Activated CD4-positive, alpha-beta memory T cell treated with anti-CD3 and anti-CD28 coated beads for 36 hours (primary cell): Measurements from ENCODE around the gene BLM. TPM values are rescaled to one million over a fixed set of nuclear protein-coding genes. Genes with fewer than 3 reads are reported as not detected.
"Not testable (repeated sequence)": the region's sequence is repeated elsewhere in the genome, so short reads cannot be mapped to it uniquely, and the experiment has no call there.

Experiments used
- CTCF ChIA-PET: fragments of 350-600 bp; sonication (Branson Sonifier 250); formaldehyde crosslinking; loops from one replicate; lab custom pipeline; 2021; ENCODE audit warnings: antibody characterized with exemption, inconsistent platforms; lab: Charles Lee
- POLR2A ChIA-PET: fragments of 350-600 bp; sonication (Branson Sonifier 250); formaldehyde crosslinking; loops from one replicate; lab custom pipeline; 2021; ENCODE audit warnings: antibody characterized with exemption; lab: Charles Lee
- DNase-seq: peaks from one replicate; pipeline ENCODE4 v3.0.0-alpha.2; 2020
- H3K27ac Mint-ChIP-seq: one replicate; pipeline ENCODE4 v1.8.0; 2021; ENCODE audit warnings: mixed read lengths
- H3K27me3 Mint-ChIP-seq: one replicate; pipeline ENCODE4 v1.8.0; 2021; ENCODE audit warnings: mixed read lengths
- H3K36me3 Mint-ChIP-seq: one replicate; pipeline ENCODE4 v1.8.0; 2021; ENCODE audit warnings: mixed read lengths
- H3K4me1 Mint-ChIP-seq: one replicate; pipeline ENCODE4 v1.8.0; 2021; ENCODE audit warnings: low read depth, mixed read lengths
- H3K4me3 Mint-ChIP-seq: one replicate; pipeline ENCODE4 v1.8.0; 2021; ENCODE audit warnings: mild to moderate bottlenecking, mixed read lengths
- H3K9me3 Mint-ChIP-seq: one replicate; pipeline ENCODE4 v1.8.0; 2021; ENCODE audit warnings: mixed read lengths
- intact Hi-C: fragments of 100-400 bp; cut with micrococcal nuclease; formaldehyde crosslinking; loops from one replicate; pipeline ENCODE4 v1.15.1; 2023
- total RNA-seq, 2 experiments: library from RNA; stranded (reverse); gene quantifications; one replicate each; pipeline ENCODE4 v1.2.3, GENCODE V29; 2021

The BLM gene
- total RNA-seq, 2 experiments from 2014 or later: 65.6 to 68.7 TPM

DNA sequence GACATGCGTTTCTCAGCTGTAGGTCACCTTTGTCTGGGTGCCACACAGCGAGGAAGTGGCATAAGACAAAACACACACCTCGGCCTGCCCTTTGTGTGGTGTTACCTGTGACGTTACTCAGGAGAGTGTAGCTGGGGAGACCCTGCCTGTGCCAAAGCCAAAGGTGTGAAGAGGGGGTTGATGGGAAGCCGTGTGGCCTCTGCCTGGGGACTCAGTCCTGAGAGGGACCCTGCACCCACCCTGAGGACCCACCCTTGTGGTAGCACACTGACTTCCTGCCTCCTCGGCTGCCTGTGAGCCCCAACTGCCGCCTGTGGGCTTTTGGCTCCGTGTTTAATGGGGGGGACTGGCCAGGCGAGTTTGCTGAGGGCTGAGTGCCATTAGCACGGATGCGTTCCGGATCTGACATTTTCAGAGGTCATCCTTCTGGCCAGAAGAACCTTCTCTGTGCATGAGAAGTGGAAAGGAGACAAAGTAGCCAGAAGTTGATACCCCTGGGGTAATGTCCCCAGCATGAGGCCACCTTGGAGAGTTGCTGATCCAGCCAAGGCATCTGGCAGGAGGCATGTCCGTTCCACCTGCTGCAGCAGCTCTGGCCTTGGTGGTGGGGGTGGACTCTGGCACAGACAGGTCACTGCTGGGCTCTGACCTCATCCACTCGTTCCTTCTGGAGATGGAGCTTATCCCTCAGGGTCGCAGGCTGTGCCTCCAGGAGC lies 99.4 kb downstream of the BLM start:
- H3K9me3 Mint-ChIP-seq: no peaks in the 10 kb centered on the region
- ChIA-PET CTCF (interaction anchor here (0.8 to 2.8 kb wide), 5 partner anchors 14 to 169 kb away, joined by 4 to 12 read pairs (median 5); no protein-coding TSS in a partner anchor), POLR2A (interaction anchor here (1.0 to 2.9 kb wide), 7 partner anchors 13 to 66 kb away, joined by 3 to 32 read pairs (median 5); no protein-coding TSS in a partner anchor)
- no peak for DNase-seq
- intact Hi-C loops: loop anchor here (5.0 kb wide), 1 partner anchor 116 kb away; the partner anchor contains the start of gene HDDC3
- H3K4me1 Mint-ChIP-seq: peaks cover 66% of the 10 kb centered on the region
- peaks cover 36% of the 10 kb centered on the region for H3K36me3 Mint-ChIP-seq
- no peaks in the 10 kb centered on the region for H3K27me3 Mint-ChIP-seq
- no peak overlapping the region for H3K4me3 Mint-ChIP-seq
- H3K27ac Mint-ChIP-seq: peak overlapping the region; percentile 88

DNA sequence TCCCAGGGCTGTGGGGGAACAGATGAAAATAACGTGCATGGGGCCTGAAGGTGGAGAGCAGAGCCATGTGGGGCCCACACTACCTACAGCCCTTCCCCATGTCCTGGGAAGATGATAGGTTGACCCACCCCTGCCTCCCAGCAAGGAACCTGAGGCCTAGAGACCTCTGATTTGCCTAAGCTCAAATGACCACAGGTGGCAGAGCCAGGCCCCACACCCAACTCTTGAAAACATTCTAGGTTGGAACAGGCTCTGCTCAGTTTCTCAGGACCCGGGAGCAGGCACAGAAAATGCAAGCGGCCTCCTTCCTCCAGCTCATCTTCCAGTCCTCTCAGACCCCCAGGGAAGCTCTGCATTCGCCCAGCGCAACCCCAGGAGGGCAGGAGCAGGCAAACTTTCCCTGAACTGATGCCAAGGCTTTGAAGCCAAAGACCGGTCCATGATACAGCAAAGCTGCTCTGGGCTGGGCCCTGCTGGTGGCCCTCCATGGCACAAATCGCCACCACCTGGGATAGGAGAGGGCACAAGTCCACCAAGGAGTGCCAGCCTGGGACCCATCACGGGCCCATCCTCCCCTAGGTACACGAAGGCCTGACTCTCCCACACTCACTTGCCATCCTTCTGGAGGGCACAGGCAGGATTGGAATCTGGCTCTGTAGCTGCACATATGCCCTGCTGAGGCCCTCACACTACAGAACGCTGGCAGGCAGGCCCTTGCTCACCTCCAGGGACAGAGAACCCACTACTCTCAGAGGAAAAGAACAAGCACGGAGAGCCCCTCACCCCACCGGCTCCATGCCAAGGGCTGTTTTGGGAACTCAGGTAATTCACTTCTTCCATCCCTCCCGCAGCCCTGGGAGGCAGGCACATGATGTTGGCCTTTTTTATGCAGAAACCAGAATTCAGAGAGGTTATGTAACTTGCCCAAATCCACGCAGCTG lies 100.2 kb downstream of the BLM start:
- peak overlapping the region; percentile 20 for H3K4me3 Mint-ChIP-seq
- peaks cover 61% of the 10 kb centered on the region for H3K4me1 Mint-ChIP-seq
- no peaks in the 10 kb centered on the region for H3K27me3 Mint-ChIP-seq
- intact Hi-C loops: loop anchor here (5.0 kb wide), 1 partner anchor 115 kb away; the partner anchor contains the start of gene HDDC3
- no peak for DNase-seq
- H3K27ac Mint-ChIP-seq: peak overlapping the region; percentile 86
- peaks cover 28% of the 10 kb centered on the region for H3K36me3 Mint-ChIP-seq
- H3K9me3 Mint-ChIP-seq: no peaks in the 10 kb centered on the region
- CTCF ChIA-PET: interaction anchor here (0.8 to 1.9 kb wide), 6 partner anchors 10 to 170 kb away, joined by 3 to 7 read pairs (median 4); no protein-coding TSS in a partner anchor
- POLR2A ChIA-PET: interaction anchor here (0.9 to 2.9 kb wide), 10 partner anchors 12 to 85 kb away, joined by 3 to 14 read pairs (median 4); no protein-coding TSS in a partner anchor

DNA sequence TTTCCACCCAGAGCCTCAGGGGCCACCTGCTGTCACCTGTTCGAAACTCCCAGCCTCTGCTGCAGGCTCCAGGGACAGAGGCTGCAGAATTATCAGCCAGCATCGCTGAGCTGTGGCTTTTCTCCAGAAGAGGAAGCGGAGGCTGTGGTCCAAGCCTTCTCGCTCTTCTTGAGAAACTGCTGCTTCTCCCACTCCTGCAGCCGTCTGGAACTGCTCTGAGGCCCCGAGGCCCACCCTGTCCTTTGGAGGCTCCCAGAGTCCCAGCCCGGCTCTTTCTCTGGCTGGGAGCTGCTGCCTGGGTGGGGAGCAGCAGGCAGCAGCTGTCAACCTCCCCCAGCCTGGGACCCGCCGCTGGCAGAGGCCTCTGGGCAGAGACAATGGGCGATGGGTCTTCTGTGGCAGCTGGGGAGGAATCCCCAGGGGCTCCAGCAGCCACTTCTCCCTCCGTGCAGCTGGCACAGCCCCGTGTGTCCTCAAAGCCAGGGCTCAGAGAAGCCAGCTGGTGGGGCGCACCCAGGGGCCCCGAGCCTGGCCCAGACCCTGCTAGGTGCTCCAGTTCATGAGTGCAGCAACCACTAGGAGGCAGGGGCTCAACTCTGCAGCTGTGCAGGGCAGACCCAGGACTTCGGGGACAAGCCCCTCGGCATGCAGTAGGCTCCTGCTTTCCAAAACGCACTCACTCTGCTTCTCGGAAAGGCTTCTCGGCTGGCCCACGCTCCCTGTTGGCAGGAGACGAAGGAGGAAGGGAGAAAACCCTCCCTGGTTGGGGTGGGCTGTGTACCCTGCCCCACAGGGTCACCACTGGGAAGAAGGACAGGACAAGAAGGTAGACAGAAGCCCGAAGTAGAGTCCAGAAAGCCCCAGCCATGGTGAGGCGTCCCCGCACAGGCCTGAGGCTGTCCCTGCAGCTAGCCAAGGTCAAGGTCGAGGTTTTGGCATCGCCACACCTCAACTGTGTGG lies 101.4 kb downstream of the BLM start:
- Mint-ChIP-seq H3K9me3 (no peaks in the 10 kb centered on the region), H3K4me3 (peak overlapping the region; percentile 20), H3K27me3 (no peaks in the 10 kb centered on the region), H3K4me1 (peaks cover 51% of the 10 kb centered on the region), H3K36me3 (peaks cover 19% of the 10 kb centered on the region), H3K27ac (peak overlapping the region; percentile 86)
- peak; percentile 62 for DNase-seq
- intact Hi-C loops: loop anchor here (5.0 kb wide), 1 partner anchor 114 kb away; the partner anchor contains the start of gene HDDC3
- ChIA-PET POLR2A (interaction anchor here (0.8 to 2.9 kb wide), 8 partner anchors 11 to 84 kb away, joined by 3 to 14 read pairs (median 4); no protein-coding TSS in a partner anchor), CTCF (interaction anchor here (0.7 to 1.9 kb wide), 4 partner anchors 11 to 67 kb away, joined by 3 to 7 read pairs (median 4); no protein-coding TSS in a partner anchor)

DNA sequence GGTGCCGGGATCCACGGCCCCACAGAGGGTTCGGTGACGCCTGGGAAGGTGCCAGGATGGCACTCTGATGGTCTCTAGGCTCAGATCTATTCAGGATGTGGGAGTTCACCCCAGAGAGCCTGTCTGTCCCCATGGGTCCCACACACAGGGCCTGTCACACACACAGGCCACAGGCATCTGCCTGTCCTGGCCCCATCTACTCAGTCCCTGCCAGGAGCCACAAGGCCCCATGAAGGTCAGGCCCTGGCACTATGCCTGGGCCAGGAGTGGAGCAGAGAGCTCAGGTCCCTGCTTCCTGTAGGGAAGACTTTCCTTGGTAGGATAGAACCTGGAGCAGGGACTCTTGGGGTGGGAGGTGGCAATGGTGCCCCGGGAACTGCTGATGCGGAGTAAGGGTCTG lies 102.2 kb downstream of the BLM start:
- Mint-ChIP-seq H3K4me3 (no peak overlapping the region), H3K27ac (peak overlapping the region; percentile 65), H3K9me3 (no peaks in the 10 kb centered on the region), H3K4me1 (peaks cover 42% of the 10 kb centered on the region), H3K36me3 (peaks cover 14% of the 10 kb centered on the region), H3K27me3 (no peaks in the 10 kb centered on the region)
- intact Hi-C loops: loop anchor here (5.0 kb wide), 1 partner anchor 113 kb away; the partner anchor contains the start of gene HDDC3
- ChIA-PET POLR2A (no interaction called here), CTCF (no interaction called here)
- DNase-seq: no peak

DNA sequence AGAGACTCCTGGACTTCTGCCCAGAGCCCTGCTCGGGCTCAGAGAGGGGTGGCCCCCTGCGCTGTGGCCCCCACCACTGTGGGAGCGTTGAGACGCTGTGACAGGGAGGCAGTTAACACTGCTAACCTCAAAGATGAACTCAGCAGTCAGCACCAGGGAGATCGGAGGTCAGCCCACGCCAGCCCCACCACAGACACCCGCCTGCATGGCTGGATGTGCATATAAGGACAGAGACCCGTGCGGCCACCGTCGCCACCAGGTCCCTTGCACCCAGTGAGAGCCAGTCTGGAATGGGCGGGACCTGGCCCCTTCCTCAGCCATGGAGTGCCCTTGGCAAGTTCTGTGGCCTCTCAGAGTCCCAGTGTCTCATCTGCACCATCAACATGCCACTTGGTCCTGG lies 102.7 kb downstream of the BLM start:
- no peak for DNase-seq
- Mint-ChIP-seq H3K36me3 (peaks cover 10% of the 10 kb centered on the region), H3K27ac (peak overlapping the region; percentile 65), H3K4me1 (peaks cover 38% of the 10 kb centered on the region), H3K27me3 (no peaks in the 10 kb centered on the region), H3K9me3 (no peaks in the 10 kb centered on the region), H3K4me3 (no peak overlapping the region)
- POLR2A ChIA-PET: no interaction called here
- intact Hi-C loops: loop anchor here (5.0 kb wide), 1 partner anchor 112 kb away; the partner anchor contains the start of gene HDDC3
- CTCF ChIA-PET: no interaction called here

DNA sequence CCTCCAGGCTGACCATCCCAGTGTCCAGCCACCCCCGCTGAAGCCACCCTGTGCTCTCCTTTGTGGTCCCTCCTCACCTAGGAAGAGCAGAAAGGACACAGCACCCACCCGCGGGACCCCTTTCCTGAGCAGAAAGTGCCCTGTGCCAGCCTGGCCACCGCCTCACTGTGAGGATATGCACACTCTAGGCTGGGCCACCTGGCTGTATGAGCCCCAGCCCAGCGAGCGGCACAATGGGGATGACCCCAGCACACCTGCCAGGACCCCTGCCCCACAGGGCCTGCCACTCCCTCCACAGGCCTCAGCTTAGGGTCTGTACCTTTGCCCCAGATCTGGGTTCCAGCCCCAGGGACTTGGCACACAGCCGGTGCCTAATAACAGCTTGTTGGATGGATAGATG lies 103.3 kb downstream of the BLM start:
- H3K4me3 Mint-ChIP-seq: no peak overlapping the region
- no peaks in the 10 kb centered on the region for H3K9me3 Mint-ChIP-seq
- DNase-seq: no peak
- peaks cover 31% of the 10 kb centered on the region for H3K4me1 Mint-ChIP-seq
- ChIA-PET CTCF (no interaction called here), POLR2A (no interaction called here)
- H3K36me3 Mint-ChIP-seq: peaks cover 4% of the 10 kb centered on the region
- intact Hi-C loops: no loop called here
- H3K27me3 Mint-ChIP-seq: no peaks in the 10 kb centered on the region
- no peak overlapping the region for H3K27ac Mint-ChIP-seq

DNA sequence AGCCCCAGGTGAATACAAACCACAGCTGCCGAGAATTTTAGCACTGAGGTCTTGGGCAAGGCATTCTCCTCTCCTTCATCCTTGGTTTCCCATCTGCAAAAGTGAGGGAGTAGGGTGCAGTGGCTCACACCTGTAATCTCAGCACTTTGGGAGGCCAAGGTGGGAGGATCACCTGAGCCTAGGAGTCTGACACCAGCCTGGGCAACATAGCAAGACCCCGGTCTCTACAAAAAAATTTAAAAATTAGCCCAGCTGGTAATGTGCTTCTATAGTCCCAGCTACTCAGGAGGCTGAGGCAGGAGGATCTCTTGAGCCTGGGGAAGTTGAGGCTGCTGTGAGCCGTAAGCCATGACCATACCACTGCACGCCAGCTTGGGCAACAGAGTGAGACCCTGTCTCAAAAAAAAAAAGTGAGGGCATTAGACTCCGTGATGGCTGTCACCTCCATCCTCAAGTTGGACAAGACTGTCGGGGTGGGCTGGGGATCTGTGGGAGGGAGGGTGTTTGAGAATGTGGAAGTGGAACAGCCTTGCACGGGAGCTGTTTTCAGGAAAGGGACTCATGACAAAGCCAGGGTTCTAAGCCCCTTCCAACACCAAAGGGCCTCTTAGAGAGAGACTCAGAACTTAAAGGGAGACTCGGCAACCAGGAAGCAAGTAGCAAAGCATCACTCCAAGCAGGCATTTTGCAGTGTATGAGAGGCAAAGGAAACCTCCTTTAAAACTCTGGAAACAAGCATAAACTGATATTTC lies 105.2 kb downstream of the BLM start:
- no peak overlapping the region for H3K4me3 Mint-ChIP-seq
- CTCF ChIA-PET: no interaction called here

DNA sequence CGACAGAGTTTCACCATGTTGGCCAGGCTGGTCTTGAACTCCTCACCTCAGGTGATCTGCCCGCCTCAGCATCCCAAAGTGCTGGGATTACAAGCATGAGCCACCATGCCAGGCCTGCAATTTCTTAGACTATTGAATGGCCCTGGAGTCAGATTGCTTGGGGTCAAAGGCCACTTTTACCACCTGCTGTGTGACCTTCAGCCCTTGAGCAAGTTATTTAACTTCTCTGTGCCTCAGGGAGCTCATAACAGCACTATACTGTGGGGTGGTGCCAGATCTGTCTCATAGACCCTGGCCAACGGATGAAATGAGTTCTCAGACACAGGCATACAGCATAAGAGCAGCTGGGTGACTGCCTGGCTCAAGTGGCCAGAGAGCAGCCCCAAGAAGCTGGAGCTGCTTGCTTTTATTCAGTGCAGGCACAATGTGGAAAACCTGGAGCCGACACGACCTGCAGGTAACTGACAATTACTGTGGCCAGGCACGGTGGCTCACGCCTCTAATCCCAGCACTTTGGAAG lies 106.4 kb downstream of the BLM start:
- H3K4me3 Mint-ChIP-seq: no peak overlapping the region
- CTCF ChIA-PET: interaction anchor here (1.2 kb wide), 1 partner anchor 63 kb away, joined by 3 read pairs; no protein-coding TSS in a partner anchor

More for the DNA sequence above, 105.2 kb downstream of the BLM start:
- intact Hi-C loops: no loop called here
- Mint-ChIP-seq H3K9me3 (no peaks in the 10 kb centered on the region), H3K27me3 (no peaks in the 10 kb centered on the region), H3K4me1 (peaks cover 20% of the 10 kb centered on the region), H3K27ac (no peak overlapping the region), H3K36me3 (peaks cover 9% of the 10 kb centered on the region)
- no peak for DNase-seq
- POLR2A ChIA-PET: interaction anchor here (0.7 to 1.5 kb wide), 2 partner anchors 23 to 140 kb away, joined by 3 to 4 read pairs; no protein-coding TSS in a partner anchor

DNA sequence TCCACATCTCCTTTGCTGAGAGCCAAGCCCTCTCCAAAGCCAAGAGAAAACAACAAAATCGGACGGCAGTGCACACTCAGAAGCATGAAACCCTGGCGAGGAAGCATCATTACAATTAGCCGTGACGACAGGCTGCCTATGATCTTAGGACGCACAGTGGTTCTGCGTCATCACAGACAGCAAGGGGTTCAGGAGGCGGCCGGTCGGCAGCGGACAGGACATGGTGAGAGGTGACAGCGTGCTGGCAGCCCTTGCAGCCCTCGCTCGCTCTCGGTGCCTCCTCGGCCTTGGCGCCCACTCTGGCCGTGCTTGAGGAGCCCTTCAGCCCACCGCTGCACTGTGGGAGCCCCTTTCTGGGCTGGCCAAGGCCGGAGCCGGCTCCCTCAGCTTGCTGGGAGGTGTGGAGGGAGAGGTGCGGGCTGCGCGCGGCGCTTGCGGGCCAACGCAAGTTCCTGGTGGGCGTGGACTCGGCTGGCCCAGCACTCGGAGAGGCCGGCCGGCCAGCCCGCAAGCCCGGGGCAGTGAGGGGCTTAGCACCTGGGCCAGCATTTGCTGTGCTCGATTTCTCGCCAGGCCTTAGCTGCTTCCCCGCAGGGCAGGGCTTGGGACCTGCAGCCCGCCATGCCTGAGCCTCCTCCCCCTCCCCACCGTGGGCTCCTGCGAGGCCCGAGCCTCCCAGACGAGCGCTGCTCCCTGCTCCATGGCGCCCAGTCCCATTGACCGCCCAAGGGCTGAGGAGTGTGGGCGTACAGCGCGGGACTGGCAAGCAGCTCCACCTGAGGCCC lies 108.2 kb downstream of the BLM start:
- H3K27ac Mint-ChIP-seq, intact Hi-C loops: not testable (repeated sequence)

More for the DNA sequence above, 106.4 kb downstream of the BLM start:
- Mint-ChIP-seq H3K27me3 (no peaks in the 10 kb centered on the region), H3K27ac (no peak overlapping the region), H3K9me3 (no peaks in the 10 kb centered on the region), H3K4me1 (peaks cover 12% of the 10 kb centered on the region), H3K36me3 (peaks cover 12% of the 10 kb centered on the region)
- peak; percentile 8 for DNase-seq
- intact Hi-C loops: no loop called here
- POLR2A ChIA-PET: no interaction called here

More for the DNA sequence above, 108.2 kb downstream of the BLM start:
- not testable (repeated sequence) for H3K27me3 Mint-ChIP-seq, DNase-seq, H3K4me3 Mint-ChIP-seq, H3K9me3 Mint-ChIP-seq
- ChIA-PET POLR2A (interaction anchor here (2.0 kb wide), 1 partner anchor 10 kb away, joined by 6 read pairs; no protein-coding TSS in a partner anchor), CTCF (interaction anchor here (2.1 kb wide), 1 partner anchor 10 kb away, joined by 5 read pairs; no protein-coding TSS in a partner anchor)
- Mint-ChIP-seq H3K4me1 (peaks cover 16% of the 10 kb centered on the region), H3K36me3 (peaks cover 12% of the 10 kb centered on the region)
